Retinal pigment epithelial cell (primary cell): ENCODE data around the gene SLC24A5.

Experiments used
- DNase-seq: peaks from one replicate; pipeline ENCODE4 v3.0.0-alpha.2; 2010; ENCODE audit warnings: low read depth
- H3K4me3 ChIP-seq: 2 replicates; pipeline ENCODE4 v1.5.1; 2011; ENCODE audit warnings: mild to moderate bottlenecking, low read length, control low read depth, moderate library complexity
- TF ChIP-seq, protein P1 (sequence below): conservative IDR thresholded peaks from 2 replicates; pipeline ENCODE4 v1.5.1; 2011; ENCODE audit warnings: low read depth, low read length, control low read depth, inconsistent platforms

The SLC24A5 gene

DNA sequence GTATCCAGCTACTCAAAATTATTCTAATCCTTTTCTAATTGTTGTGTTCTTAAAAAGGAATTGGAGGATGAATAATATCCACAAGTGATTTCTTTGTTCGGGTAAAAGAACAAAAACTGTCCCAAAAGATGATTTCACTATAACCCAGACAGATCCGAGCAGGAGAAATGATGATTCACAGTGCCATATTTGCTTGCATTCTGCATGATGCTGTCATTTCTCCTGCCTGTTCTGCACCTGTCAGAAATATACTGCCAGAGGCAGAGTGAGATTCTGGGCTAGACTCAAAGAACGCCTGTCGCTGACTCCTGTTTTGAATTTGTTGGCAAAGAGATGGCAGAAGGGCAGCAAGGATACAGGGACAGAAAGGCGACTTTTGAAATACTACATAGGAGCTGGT is 34.7 kb upstream of the SLC24A5 start:
- no peak for DNase-seq
- H3K4me3 ChIP-seq = no peak overlapping the region
- TF ChIP-seq, protein P1, sequence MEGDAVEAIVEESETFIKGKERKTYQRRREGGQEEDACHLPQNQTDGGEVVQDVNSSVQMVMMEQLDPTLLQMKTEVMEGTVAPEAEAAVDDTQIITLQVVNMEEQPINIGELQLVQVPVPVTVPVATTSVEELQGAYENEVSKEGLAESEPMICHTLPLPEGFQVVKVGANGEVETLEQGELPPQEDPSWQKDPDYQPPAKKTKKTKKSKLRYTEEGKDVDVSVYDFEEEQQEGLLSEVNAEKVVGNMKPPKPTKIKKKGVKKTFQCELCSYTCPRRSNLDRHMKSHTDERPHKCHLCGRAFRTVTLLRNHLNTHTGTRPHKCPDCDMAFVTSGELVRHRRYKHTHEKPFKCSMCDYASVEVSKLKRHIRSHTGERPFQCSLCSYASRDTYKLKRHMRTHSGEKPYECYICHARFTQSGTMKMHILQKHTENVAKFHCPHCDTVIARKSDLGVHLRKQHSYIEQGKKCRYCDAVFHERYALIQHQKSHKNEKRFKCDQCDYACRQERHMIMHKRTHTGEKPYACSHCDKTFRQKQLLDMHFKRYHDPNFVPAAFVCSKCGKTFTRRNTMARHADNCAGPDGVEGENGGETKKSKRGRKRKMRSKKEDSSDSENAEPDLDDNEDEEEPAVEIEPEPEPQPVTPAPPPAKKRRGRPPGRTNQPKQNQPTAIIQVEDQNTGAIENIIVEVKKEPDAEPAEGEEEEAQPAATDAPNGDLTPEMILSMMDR = no peak

- TF ChIP-seq, protein P1 = no peak
- H3K4me3 ChIP-seq = no peak overlapping the region
- DNase-seq = peak; percentile 61
Measured at GRCh38 chr15:48086576-48086975, 34.2 kb upstream of the SLC24A5 start.

DNA sequence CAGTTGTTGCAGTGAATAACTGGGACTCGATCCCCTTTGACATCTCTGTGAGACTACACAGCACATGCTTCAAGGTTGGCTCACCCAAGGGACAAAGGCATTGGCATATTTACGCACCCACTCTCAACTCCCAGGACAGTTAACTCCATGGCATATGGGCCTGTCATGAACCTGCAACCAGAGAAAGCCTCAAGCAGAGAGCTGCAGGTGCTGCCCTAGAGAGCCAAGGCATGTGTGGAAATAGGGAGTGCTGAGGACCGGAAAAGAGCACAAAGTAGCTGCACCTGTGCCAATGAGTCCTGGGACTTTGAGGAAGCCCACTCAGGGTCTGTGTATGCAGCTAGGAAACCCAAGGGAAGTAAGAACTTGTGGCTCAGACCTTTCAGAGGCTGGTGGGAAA is 32.9 kb upstream of the SLC24A5 start:
- TF ChIP-seq, protein P1 = no peak
- DNase-seq = no peak
- H3K4me3 ChIP-seq = no peak overlapping the region

DNA sequence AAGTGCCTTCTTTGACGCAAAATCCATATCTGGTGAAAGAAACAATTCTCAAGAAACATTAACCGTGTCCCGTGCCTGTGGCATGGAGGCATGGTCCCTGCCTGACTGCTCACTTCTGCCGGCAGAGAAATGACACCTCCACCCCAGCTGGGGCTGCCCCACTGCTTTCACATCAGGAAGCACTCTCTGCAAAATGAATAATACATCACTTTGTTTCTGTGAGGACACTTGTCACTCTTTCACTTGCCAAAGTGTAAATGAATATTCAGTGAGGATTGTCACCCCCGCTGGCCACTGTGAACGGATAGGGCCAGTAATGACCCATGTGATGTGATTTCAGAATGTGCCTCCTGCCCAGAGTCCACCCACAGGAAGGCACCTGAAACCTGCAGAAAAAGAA is 31.1 kb upstream of the SLC24A5 start:
- H3K4me3 ChIP-seq = no peak overlapping the region
- TF ChIP-seq, protein P1 = no peak
- DNase-seq = no peak

GRCh38 chr15:48090115-48090514 is 30.7 kb upstream of the SLC24A5 start:
- H3K4me3 ChIP-seq = no peak overlapping the region
- DNase-seq = no peak

GRCh38 chr15:48090666-48091065 is 30.1 kb upstream of the SLC24A5 start:
- no peak overlapping the region for H3K4me3 ChIP-seq
- no peak for DNase-seq
- TF ChIP-seq, protein P1 = no peak

More at GRCh38 chr15:48090115-48090514, 30.7 kb upstream of the SLC24A5 start:
- TF ChIP-seq, protein P1 = no peak

DNA sequence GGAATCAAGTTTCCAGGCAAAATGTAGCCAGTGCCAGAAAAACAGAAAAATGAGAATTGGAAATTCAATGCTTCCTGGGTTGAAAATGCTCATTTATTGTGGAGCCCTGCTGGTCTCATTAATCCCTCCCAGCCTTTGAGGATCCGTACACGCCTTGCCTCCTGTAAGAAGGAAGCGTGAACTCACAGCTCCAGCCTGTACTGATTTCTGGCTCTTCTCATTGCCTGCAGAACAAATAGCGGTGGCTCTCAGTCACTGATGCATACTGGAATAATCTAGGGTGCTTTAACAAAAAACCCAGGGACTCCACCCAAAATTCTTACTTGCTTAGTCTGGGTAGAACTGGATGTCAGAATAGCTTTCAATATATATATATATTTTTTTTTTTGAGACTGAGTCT is 29.3 kb upstream of the SLC24A5 start:
- no peak overlapping the region for H3K4me3 ChIP-seq
- TF ChIP-seq, protein P1 = no peak
- DNase-seq = no peak
